GM12872 (cell line): Measurements from ENCODE around the gene HNRNPUL1.

Experiments
- CTCF ChIP-seq: IDR thresholded peaks from 3 replicates; pipeline ENCODE4 v1.5.1; 2011; ENCODE audit warnings: low read depth, mild to moderate bottlenecking, low read length, moderate library complexity; ENCODE audit not compliant: insufficient read depth

The HNRNPUL1 gene

GRCh38 chr19:41321204-41321599 lies 57.0 kb downstream of the HNRNPUL1 start:
- TF ChIP-seq CTCF = no peak

- TF ChIP-seq CTCF = peak; percentile 72
Observed at GRCh38 chr19:41321600-41322270, 57.6 kb downstream of the HNRNPUL1 start.

GRCh38 chr19:41322451-41322850 lies 58.3 kb downstream of the HNRNPUL1 start:
- TF ChIP-seq CTCF = no peak

GRCh38 chr19:41323023-41323422 lies 58.9 kb downstream of the HNRNPUL1 start:
- no peak for TF ChIP-seq CTCF

GRCh38 chr19:41323430-41324125 lies 59.4 kb downstream of the HNRNPUL1 start:
- TF ChIP-seq CTCF = no peak

GRCh38 chr19:41324231-41324702 lies 60.1 kb downstream of the HNRNPUL1 start:
- TF ChIP-seq CTCF = no peak

- TF ChIP-seq CTCF = no peak
Observed at GRCh38 chr19:41324921-41325639, 60.9 kb downstream of the HNRNPUL1 start.
